Subcutaneous preadipocyte (primary cell): ENCODE data around the gene CNDP1. TPM values are rescaled to one million over a fixed set of nuclear protein-coding genes. Genes with fewer than 3 reads are reported as not detected.

Experiments used
- total RNA-seq: library from RNA; depleted of rRNA; stranded (reverse); fragments of >200 nt; gene quantifications from 2 replicates; pipeline ENCODE4 v1.2.3, GENCODE V29; 2012

Gene CNDP1, protein sequence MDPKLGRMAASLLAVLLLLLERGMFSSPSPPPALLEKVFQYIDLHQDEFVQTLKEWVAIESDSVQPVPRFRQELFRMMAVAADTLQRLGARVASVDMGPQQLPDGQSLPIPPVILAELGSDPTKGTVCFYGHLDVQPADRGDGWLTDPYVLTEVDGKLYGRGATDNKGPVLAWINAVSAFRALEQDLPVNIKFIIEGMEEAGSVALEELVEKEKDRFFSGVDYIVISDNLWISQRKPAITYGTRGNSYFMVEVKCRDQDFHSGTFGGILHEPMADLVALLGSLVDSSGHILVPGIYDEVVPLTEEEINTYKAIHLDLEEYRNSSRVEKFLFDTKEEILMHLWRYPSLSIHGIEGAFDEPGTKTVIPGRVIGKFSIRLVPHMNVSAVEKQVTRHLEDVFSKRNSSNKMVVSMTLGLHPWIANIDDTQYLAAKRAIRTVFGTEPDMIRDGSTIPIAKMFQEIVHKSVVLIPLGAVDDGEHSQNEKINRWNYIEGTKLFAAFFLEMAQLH
- total RNA-seq = not detected in 2 replicates

DNA sequence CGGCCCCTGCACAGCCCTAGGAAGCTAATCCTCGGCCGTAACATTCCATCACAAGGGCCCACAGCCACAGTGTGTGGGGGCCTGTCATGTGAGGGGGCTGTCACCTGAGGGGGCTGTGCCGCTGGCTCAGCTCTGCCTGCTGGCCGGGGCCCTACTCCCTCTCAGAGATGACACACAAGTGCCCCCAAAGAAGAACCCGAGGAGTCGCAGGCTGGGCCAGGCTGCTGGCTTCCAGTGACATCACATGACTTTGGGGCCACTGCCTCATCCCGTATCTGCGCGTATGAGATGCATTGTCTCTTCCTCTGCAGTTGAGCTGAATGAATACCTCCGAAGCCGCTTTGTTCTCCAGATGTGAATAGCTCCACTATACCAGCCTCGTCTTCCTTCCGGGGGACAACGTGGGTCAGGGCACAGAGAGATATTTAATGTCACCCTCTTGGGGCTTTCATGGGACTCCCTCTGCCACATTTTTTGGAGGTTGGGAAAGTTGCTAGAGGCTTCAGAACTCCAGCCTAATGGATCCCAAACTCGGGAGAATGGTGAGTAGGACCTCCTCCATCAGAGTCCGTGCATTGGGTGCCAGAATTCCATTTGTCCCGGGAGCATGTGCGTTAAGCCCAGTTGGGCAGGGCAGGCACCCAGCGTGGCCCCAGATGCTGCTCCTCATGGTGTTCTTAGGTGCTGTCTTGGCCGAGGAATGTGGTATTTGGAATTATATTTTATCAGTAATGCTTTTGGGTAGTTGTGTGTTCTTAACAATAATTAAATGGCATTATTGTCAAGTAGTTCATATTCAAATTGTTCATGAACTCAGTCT lies at the start of gene CNDP1:
Gene CNDP1, plus strand, starts transcription at position 351 of the 820 bp plus-strand sequence. Its CDS starts 168 bp downstream, at position 519.

DNA sequence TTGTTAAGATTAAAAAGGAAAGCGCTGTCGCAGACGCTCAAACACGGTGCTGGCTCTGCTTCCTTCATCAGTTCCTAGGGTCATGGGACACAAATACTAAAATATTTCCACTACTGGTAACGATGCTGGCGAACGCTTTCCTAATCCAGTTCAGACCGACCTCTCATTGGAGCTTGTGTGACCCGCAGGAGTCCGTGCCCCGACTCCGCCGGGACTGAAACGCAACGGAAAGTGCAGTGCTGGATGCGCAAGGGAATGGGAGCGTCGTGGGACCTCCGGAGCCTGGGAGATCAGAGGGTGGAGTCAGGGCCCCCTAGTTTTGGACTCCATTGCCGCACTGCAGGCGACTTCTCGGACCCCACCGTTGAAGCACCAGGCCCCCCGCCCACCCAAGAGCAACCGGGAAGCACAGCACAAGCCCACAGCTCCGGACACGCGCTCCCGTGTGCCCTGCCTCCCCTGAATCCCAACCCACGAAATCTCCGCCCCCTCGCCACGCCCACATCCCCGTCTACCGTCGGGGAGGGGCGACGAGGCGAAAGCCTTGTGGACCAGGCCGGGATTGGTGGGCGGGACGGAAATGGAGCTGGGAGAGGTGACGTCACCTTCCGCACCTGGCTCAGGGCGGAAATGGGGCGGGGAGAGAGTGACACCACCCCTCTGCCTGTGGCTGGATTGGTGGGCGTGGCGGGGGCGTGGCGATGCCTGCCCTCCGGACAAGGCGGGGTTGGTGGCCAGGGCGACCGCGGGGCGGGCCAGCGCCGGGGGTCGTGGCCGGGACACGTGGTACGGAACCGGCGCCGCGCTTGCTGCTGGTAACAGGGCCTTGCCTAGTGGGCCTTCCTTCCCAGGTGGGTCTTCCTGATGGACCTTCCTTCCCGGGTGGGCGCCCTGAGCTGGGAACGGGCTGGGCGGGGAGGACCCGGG lies 38.5 kb upstream of the CNDP1 start, which contains the start of gene CNDP2:
Gene CNDP2, plus strand, starts transcription at position 783 of the 927 bp plus-strand sequence. CDS start 3,611 bp downstream, outside the sequence.

DNA sequence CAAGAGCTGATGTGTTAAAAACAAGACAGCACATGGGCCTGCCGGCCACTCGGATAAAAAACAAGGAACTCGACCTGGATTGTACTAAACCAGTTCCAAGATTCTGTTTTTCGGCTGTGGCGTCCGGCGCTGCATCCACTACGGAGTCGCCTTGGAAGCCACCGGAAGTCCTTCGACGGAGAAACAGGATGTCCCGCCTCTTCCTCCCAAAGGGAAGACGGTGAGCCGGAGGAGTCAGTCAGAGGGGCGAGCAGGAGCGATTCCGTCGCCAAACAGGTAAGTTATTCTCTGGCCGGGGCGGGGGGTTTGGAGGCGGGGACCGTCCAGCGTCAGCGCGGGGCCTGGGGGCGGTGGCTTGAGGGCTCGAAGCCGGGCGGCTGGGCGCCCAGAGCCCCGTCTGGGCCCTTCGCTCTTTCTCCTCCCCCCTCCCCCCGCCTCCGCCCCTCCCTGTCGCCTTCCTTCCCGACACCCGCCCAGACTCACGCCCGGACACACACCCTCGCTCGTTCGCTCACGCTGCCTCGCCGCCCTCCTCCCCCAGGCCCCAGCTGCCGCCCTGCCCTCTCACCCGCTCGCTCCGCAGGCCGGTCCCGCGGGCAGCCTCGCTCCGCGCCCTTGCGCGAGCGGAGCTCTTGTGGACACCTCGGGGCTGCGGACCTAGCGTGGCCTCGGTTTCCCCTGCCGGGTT lies 63.5 kb downstream of the CNDP1 start, which contains the start of gene ZNF407:
Gene ZNF407, plus strand, starts transcription at position 209 of the 688 bp plus-strand sequence. CDS start 33,150 bp downstream, outside the sequence.

Other genes starting within 250 kb of the CNDP1 start
- gene CYB5A, start 242.5 kb upstream of the CNDP1 start, total RNA-seq = 51.2 and 90.0 TPM in 2 replicates
- gene C18orf63, start 218.7 kb upstream of the CNDP1 start, total RNA-seq = not detected in 2 replicates
- not detected in 2 replicates for gene DIPK1C, start 77.2 kb upstream of the CNDP1 start, total RNA-seq
- 24.6 and 31.1 TPM in 2 replicates for gene CNDP2, start 38.1 kb upstream of the CNDP1 start, total RNA-seq
- 13.6 and 17.8 TPM in 2 replicates for gene ZNF407, start 63.4 kb downstream of the CNDP1 start, total RNA-seq